ENCODE measurements around the gene NDUFAF5.

NDUFAF5 gene

DNA sequence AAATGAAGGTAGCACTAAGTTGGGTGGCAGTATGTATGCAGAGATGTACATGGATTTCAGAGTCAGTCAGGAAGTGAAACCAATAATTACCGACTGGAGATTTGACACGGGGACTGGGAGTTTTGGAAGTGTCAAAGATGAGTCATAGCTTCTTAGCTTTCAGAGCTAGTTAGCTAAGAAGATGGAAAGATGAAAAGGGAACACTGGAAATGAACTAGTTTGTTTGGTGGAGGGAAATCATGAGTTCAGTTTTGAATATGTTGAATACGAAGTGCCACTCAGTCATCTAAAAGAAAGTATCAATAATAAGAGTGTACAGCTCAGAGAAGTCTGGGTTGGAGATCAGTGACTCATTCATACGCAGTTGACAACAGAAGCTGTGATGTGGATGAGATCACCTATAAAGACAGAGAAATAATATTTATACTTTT is 7.6 kb upstream of the NDUFAF5 start:
- no peak for DNase-seq (ENCODE audit: low read depth)

GRCh38 chr20:13778827-13779226 is 6.0 kb upstream of the NDUFAF5 start:
- DNase-seq (ENCODE audit: low read depth): no peak

GRCh38 chr20:13783528-13783927 is 1.3 kb upstream of the NDUFAF5 start:
- DNase-seq (ENCODE audit: low read depth): no peak

DNA sequence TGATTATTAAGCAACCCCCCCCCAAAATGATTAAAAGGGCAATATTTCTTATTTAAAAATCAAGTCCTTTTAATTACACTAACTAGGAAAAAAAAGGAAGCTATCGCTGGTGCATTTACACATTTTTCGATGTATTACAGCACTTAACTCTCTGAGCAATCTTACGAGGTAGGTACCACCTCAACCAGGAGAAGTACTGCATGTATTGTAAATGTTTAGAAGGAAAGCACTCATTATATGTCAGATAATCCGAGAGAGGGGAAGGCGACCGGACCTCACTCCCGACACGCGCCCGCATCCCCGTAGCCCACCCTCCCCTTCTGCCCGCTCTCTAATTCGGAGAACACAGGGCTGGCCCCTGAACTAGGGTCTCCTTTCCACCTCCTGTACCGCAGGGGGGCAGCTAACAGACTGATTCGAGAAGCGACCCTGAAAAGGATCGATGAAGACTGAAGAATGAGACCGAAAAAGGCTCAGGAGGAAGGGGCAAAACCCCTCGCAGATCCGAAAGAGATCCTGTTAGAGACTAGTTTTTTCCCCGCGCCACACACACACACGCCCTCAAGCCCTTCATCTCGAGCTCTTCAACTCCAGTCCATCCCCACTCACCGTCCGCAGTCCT is 446 bp upstream of the NDUFAF5 start:
- DNase-seq (ENCODE audit: low read depth): no peak

- DNase-seq (ENCODE audit: low read depth): no peak
Measured at GRCh38 chr20:13786143-13786828, 1.5 kb downstream of the NDUFAF5 start.

DNA sequence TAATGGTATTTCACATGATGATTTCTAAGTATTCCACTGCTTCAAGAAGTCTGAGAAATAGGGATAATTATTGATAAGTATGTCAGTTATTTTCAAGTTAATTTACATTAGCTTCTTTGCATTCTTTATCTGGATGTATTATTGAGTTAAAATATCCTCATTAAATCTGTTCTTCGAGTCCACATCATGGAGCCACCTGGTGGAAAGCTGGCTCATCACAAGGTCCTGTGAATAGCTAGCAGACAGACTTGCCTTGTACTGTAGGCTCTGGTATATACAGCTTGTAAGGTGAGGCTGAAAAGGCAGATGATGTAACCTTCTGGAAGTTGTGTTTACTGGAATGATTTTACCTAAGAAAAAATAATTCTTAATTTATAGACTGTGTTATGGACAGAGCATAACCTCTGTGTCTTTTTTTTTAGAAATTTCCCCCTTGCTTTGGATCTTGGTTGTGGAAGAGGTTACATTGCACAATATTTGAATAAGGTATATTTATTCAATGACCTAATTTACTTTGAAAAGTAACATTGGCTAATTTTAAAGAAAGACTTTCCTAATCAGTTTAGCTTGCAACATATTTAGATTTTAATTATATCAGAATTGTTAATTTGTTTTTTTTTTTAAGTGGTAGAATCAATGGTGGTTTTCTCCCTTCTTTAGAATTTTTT is 3.5 kb downstream of the NDUFAF5 start:
- DNase-seq (ENCODE audit: low read depth): no peak

DNA sequence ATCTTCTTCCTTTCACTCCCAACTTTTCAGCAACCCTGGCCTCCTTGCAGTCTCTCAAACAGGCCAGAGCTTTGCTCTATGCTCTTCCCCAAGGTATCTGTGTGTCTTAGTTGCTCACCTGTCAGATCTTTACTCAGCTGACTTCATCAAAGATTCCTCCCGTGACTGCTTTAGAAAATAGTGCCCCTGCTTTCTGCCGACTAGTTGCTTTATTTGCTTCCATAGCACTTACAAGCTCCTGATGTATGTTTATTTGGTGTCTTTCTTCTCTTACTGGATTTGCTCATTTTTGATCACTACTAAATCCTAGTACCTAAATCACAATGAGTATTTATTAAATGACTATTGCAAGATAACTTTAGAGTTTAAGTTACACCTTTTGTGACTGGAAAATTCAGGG is 5.9 kb downstream of the NDUFAF5 start:
- DNase-seq (ENCODE audit: low read depth): no peak

DNA sequence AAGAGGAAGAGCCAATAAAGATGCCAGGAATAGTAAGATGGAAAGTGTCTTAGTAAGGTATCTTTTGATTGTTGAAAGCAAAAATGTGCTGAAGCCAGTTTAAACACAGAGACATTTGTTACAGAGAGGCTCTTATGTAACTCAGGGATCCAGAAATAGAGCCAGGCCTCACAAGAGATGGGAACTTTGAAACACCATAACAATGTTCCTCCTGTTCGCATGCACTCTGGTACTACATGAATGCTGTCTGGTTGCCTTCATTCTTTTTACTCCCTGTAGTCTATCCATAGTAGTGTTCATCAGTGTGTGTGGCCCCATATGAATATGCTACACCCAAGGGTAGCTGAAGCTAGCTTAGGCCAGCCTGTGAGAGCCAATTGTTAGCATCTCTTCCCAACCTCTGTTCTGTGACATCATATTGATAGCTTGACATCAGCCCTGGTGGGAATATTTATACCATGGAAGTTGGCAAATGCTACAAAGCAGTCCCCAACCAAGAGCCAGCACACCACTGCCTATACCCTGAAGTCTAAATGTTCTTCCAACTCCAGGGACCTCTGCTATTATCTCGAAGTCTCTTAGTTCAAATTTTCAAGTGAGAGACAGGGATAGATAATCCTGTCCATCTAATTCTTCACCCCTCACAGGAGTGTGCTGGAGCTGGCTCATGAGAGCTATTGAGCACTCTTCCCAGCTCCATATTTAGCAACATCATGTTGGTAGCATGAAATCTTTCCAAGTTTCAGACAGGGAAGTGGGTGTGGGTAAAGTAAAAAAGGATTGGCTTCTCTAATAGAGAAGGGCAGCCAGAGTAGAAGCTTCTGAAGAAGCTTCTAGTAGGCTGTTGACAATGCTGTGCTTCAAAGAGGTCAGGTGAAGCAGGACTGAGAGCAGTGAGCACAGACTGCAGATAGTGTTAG is 7.0 kb downstream of the NDUFAF5 start:
- DNase-seq (ENCODE audit: low read depth): no peak

GRCh38 chr20:13793001-13793400 is 8.2 kb downstream of the NDUFAF5 start:
- no peak for DNase-seq (ENCODE audit: low read depth)

DNA sequence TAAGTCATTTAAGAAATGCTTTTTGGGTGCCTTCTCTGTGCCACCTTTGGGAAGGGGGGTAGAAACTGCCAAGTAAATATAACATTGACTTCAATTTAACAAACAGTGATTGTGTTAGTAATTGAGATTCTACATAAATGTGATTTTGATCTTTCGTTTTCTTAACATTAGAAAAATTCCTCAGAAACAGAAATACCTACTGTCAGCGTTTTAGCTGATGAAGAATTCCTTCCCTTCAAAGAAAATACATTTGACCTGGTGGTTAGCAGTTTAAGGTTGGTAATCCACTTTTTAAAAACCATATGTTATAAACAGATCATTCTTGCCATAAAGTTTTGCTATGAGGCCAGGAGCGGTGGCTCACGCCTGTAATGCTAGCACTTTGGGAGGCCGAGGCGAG is 9.8 kb downstream of the NDUFAF5 start:
- no peak for DNase-seq (ENCODE audit: low read depth)

DNA sequence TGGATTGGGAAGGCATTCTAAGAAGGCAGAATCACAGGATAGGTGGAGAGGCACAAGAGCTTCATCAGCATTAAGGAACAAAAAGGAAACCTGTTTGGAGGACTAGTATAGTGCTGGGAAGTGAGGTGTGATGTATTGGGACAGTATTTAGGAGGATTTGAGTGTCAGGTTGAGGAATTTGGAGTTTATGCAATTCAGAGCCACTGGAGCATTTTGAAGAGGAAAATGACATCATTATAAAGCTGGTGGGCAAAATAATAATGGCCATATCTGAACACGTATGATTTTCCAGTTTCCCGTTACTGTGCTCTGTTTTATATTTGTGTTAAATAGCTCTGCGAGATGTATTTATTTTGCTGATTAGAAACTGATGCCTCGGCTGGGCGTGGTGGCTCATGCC is 14.2 kb downstream of the NDUFAF5 start:
- no peak for DNase-seq (ENCODE audit: low read depth)

DNA sequence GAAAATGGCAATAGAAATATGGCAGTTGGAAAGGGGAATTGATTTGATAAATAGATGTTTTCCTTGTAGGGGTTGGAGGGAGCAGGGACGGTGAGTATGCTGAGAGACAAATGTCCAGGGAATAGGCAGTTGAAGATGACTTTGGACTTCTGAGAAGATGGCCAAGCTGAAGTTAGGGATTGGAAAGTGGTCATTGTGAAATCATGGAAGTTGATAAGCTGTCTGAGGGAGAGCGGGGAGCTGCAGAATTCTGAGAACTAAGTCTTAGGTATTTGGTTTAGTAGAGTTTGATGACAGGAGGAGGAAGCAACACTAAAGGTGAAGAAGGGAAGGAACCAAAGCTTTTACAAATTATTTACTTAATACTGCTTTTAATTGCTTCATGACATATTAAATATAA is 15.1 kb downstream of the NDUFAF5 start:
- no peak for DNase-seq (ENCODE audit: low read depth)

- DNase-seq (ENCODE audit: low read depth): no peak
Measured at GRCh38 chr20:13800728-13801134, 15.9 kb downstream of the NDUFAF5 start.

GRCh38 chr20:13809373-13809772 is 24.5 kb downstream of the NDUFAF5 start:
- DNase-seq (ENCODE audit: low read depth): no peak

- no peak for DNase-seq (ENCODE audit: low read depth)
Measured at GRCh38 chr20:13809855-13810254, 25.0 kb downstream of the NDUFAF5 start.

- DNase-seq (ENCODE audit: low read depth): no peak
Measured at GRCh38 chr20:13810446-13810845, 25.6 kb downstream of the NDUFAF5 start.

GRCh38 chr20:13813910-13814309 is 29.1 kb downstream of the NDUFAF5 start:
- DNase-seq (ENCODE audit: low read depth): no peak

- DNase-seq (ENCODE audit: low read depth): no peak
Measured at GRCh38 chr20:13814672-13815071, 29.8 kb downstream of the NDUFAF5 start.

GRCh38 chr20:13816757-13817156 is 31.9 kb downstream of the NDUFAF5 start:
- DNase-seq (ENCODE audit: low read depth): no peak

DNA sequence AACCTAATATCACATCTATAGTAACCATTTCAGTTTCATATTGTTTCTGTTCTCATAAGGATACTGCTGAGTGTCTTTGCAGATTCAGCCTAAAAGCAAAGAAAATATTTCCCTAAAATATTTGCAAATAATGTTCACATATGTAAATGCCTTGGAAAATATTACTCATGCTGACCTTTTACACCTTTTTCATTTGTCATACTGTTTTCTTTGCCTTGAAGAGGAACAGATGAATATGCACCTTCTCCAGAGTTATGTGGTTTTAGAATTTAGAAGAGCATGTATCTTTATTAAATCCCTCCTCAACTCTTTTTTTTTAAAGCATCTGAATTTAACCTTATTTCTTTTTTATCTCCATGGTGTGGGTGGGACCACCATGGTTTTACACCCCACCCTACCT is 32.5 kb downstream of the NDUFAF5 start:
- DNase-seq (ENCODE audit: low read depth): no peak

- DNase-seq (ENCODE audit: low read depth): no peak
Measured at GRCh38 chr20:13819885-13820645, 35.2 kb downstream of the NDUFAF5 start.

DNA sequence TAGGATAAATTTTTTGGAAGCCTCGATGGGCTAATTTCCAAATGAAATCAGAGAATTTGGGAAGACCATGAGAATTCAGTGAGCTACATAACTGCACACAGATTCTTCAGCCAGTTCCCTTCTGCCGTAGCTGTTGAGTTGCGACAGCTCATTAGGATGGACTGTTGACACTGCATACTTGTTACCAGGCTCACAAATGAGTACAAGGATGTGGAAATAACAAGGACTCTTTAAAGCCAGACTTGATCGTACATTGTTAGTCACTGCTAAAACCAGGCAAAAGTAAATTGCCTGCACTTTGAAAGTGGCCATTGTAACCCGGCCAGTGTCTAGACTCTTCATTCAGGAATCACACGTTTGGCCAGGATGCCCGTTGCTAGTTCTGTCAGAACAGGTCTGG is 37.0 kb downstream of the NDUFAF5 start:
- no peak for DNase-seq (ENCODE audit: low read depth)
